Measurements from ENCODE around the gene MYO3A.

MYO3A gene

GRCh38 chr10:26199841-26200240 is 265.8 kb downstream of the MYO3A start:
- H3K27ac ChIP-seq = no peak overlapping the region
- no peak for DNase-seq (ENCODE audit: low read depth, low spot score)

- no peak overlapping the region for H3K27ac ChIP-seq
- DNase-seq (ENCODE audit: low read depth, low spot score) = no peak
Measured at GRCh38 chr10:26205223-26205622, 271.2 kb downstream of the MYO3A start.

- H3K27ac ChIP-seq = no peak overlapping the region
- no peak for DNase-seq (ENCODE audit: low read depth, low spot score)
Measured at GRCh38 chr10:26211781-26212444, 277.9 kb downstream of the MYO3A start.

- DNase-seq (ENCODE audit: low read depth, low spot score) = no peak
- H3K27ac ChIP-seq = no peak overlapping the region
Measured at GRCh38 chr10:26212511-26212910, 278.5 kb downstream of the MYO3A start.

GRCh38 chr10:26213157-26213800 is 279.2 kb downstream of the MYO3A start:
- H3K27ac ChIP-seq = no peak overlapping the region
- DNase-seq (ENCODE audit: low read depth, low spot score) = no peak

GRCh38 chr10:26214004-26214403 is 280.0 kb downstream of the MYO3A start:
- no peak overlapping the region for H3K27ac ChIP-seq
- no peak for DNase-seq (ENCODE audit: low read depth, low spot score)

- no peak overlapping the region for H3K27ac ChIP-seq
Measured at GRCh38 chr10:26214551-26215395, 280.7 kb downstream of the MYO3A start.

GRCh38 chr10:26215396-26215934 is 281.4 kb downstream of the MYO3A start:
- no peak for DNase-seq (ENCODE audit: low read depth, low spot score)
- no peak overlapping the region for H3K27ac ChIP-seq

More at GRCh38 chr10:26214551-26215395, 280.7 kb downstream of the MYO3A start:
- DNase-seq (ENCODE audit: low read depth, low spot score) = no peak

- no peak overlapping the region for H3K27ac ChIP-seq
Measured at GRCh38 chr10:26215935-26216584, 282.0 kb downstream of the MYO3A start.

GRCh38 chr10:26216585-26217395 is 282.8 kb downstream of the MYO3A start, which contains the start of gene GAD2:
GAD2 (plus strand) TSS chr10:26216774; CDS start chr10:26216810, 36 bp downstream.
- DNase-seq (ENCODE audit: low read depth, low spot score) = no peak
- H3K27ac ChIP-seq = no peak within 1 kb of the TSS

More at GRCh38 chr10:26215935-26216584, 282.0 kb downstream of the MYO3A start:
- no peak for DNase-seq (ENCODE audit: low read depth, low spot score)

GRCh38 chr10:26217396-26218086 is 283.5 kb downstream of the MYO3A start:
- H3K27ac ChIP-seq = no peak overlapping the region
- DNase-seq (ENCODE audit: low read depth, low spot score) = no peak

- no peak overlapping the region for H3K27ac ChIP-seq
- no peak for DNase-seq (ENCODE audit: low read depth, low spot score)
Measured at GRCh38 chr10:26219676-26220075, 285.6 kb downstream of the MYO3A start.

- no peak overlapping the region for H3K27ac ChIP-seq
- no peak for DNase-seq (ENCODE audit: low read depth, low spot score)
Measured at GRCh38 chr10:26220901-26221300, 286.9 kb downstream of the MYO3A start.

GRCh38 chr10:26221541-26221940 is 287.5 kb downstream of the MYO3A start:
- no peak for DNase-seq (ENCODE audit: low read depth, low spot score)
- H3K27ac ChIP-seq = no peak overlapping the region

- DNase-seq (ENCODE audit: low read depth, low spot score) = no peak
- no peak overlapping the region for H3K27ac ChIP-seq
Measured at GRCh38 chr10:26222563-26222962, 288.5 kb downstream of the MYO3A start.

- no peak overlapping the region for H3K27ac ChIP-seq
- DNase-seq (ENCODE audit: low read depth, low spot score) = no peak
Measured at GRCh38 chr10:26225322-26225721, 291.3 kb downstream of the MYO3A start.

- DNase-seq (ENCODE audit: low read depth, low spot score) = no peak
- H3K27ac ChIP-seq = no peak overlapping the region
Measured at GRCh38 chr10:26227786-26228185, 293.8 kb downstream of the MYO3A start.

GRCh38 chr10:26232174-26232573 is 298.1 kb downstream of the MYO3A start:
- H3K27ac ChIP-seq = no peak overlapping the region
- no peak for DNase-seq (ENCODE audit: low read depth, low spot score)

- DNase-seq (ENCODE audit: low read depth, low spot score) = no peak
- H3K27ac ChIP-seq = no peak overlapping the region
Measured at GRCh38 chr10:26235761-26236160, 301.7 kb downstream of the MYO3A start.

Measured in epithelial cell of prostate (primary cell).